Activated CD4-positive, alpha-beta T cell treated with anti-CD3 and anti-CD28 coated beads, Interleukin-2, amount 50 U/mL, for 24 hours (primary cell): ENCODE results near the gene GPRC5A.

ENCODE experiments used
- DNase-seq, 2 donors: peaks; one replicate each; pipeline ENCODE4 v3.0.0-alpha.2; 2020; ENCODE audit warnings: low read depth in 1 of 2, low spot score in 1 of 2

GPRC5A gene

DNA sequence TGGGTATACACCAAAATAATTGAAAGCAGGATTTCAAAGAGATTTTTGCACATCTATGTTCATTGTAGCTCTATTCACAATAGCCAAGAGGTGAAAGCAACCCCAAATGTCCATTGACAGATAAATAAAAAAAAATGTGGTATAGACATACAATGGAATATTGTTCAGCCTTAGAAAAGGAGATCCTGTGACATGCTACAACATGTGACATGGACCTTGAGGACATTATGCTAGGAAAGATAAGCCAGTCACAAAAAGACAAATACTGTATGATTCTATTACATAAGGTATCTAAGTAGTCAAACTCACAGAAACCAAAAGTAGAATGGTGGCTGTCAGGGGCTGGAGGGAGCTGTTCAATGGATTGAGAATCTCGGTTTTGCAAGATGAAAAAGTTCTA is 48.5 kb downstream of the GPRC5A start:
- DNase-seq: no peak

- no peak for DNase-seq
Observed at GRCh38 chr12:12941450-12942350, 50.3 kb downstream of the GPRC5A start.

DNA sequence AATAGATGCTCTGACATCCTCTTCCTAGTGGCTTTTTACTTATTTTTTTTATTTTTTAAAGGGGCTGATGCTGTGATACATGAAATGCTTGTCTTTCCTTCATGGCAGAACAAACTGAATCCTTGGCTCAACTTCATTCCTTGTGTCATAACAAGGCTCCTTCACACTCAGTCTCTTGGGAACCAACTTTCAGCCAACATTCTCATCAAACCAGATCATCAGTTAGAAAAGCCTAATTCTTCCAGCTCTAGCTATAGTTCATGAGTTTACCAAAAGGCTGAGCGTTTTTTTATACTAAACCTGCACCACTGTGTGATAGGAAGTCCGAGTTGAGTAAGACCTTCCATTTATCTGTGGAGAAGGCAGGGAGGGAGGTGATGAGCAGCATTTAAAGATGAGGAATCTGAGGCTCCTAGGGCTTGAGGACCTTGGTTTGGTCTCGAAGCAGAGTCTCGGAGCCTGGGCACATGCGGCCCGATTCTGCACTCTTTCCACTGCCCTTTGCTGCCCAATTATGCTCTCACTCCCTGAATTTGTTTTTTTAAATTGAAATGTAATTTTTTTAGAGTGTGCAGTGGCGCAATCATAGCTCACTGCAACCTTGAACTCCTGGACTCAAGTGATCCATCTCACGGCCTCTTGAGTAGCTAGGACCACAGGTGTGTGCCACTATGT is 52.4 kb downstream of the GPRC5A start:
- DNase-seq: no peak

- DNase-seq: no peak
Observed at GRCh38 chr12:12945591-12945990, 54.2 kb downstream of the GPRC5A start.

- DNase-seq: no peak
Observed at GRCh38 chr12:12946686-12947355, 55.5 kb downstream of the GPRC5A start.

DNA sequence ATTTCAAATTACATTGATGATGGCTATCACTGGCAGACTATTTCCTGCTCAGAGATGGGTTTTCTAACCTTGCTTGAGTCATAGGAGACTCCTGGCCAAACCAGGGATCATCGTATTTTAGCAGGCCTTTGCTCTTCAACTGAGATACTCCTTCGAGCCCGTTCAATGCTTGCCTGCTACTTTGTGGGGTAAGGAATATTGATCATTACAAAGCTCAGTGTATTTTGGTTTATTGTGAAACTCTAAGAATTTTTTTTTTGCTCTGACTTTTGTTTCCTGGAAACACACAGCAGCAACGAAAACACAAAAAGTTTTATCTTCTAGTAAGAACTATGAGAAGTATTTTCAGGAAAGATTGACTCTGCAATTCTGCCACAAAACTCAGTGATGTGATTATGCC is 56.5 kb downstream of the GPRC5A start:
- DNase-seq: no peak

- DNase-seq: no peak
Observed at GRCh38 chr12:12951504-12951903, 60.1 kb downstream of the GPRC5A start.

- no peak for DNase-seq
Observed at GRCh38 chr12:12952036-12952435, 60.7 kb downstream of the GPRC5A start, which contains the start of gene GPRC5D. Gene GPRC5D, minus strand, starts transcription at chr12:12952170. Its CDS starts 1,786 bp downstream, at chr12:12950384.

- DNase-seq: no peak
Observed at GRCh38 chr12:12954356-12954755, 63.0 kb downstream of the GPRC5A start.

- no peak for DNase-seq
Observed at GRCh38 chr12:12954878-12955625, 63.7 kb downstream of the GPRC5A start.

DNA sequence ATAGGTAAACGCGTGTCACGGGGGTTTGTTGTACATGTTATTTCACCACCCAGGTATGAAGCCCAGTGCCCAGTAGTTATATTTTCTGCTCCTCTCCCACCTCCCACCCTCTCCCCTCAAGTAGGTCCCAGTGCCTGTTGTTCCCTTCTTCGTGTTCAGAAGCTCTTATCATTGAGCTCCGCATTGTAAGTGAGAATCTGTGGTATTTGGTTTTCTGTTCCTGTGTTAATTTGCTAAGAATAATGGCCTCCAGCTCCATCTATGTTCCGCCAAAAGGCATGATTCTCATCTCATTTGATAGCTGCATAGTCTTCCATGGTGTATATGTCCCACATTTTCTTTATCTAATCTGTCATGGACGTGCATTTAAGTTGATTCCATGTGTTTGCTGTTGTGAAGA is 67.5 kb downstream of the GPRC5A start:
- no peak for DNase-seq

- no peak for DNase-seq
Observed at GRCh38 chr12:12960639-12961209, 69.4 kb downstream of the GPRC5A start.

DNA sequence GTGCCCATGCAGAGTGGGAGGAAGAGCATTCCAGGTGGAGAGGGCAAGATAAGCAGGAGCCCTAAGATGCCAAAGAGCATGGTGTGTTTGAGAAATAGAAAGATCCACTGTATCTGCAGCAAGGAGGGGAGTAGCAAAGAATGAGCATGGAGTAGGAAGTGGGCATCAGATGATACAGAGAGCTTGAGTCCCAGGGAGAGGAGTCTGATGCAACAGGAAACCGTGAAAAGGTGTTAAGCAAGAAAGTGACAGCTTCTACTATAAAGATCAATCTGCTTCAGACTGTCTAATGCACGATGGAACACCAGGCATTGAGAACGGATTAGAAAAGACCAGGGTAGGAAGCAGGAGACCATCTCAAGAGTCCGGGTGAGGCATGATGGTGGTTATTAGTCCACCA is 72.9 kb downstream of the GPRC5A start:
- no peak for DNase-seq

- DNase-seq: no peak
Observed at GRCh38 chr12:12965836-12966235, 74.5 kb downstream of the GPRC5A start.
